A673 (cell line): Measurements from ENCODE around the gene CRNKL1. TPM values are rescaled to one million over a fixed set of nuclear protein-coding genes. Genes with fewer than 3 reads are reported as not detected.

Source experiments
- BruUV-seq: library from RNA; stranded (reverse); fragments of 400-500 nt; replicated peaks from 2 replicates; lab custom pipeline; 2021; lab: Mats Ljungman, UMichigan
- CTCF ChIA-PET: fragments of 300-600 bp; sonication (Branson Sonifier 250); formaldehyde crosslinking; loops from one replicate; lab custom pipeline; 2022; ENCODE audit warnings: antibody characterized with exemption; lab: Charles Lee
- POLR2A ChIA-PET: fragments of 300-600 bp; sonication (Branson Sonifier 250); formaldehyde crosslinking; loops from one replicate; lab custom pipeline; 2022; ENCODE audit warnings: antibody characterized with exemption; ENCODE audit not compliant: low non-redundant PET; lab: Charles Lee
- DNase-seq: peaks from one replicate; pipeline ENCODE4 v3.0.0-alpha.2; 2015; ENCODE audit warnings: low spot score
- H3K27ac ChIP-seq: fragments of 200-600 bp; sonication (generic); 2 replicates; pipeline ENCODE4 v1.5.1; 2016; ENCODE audit warnings: mixed run types, low read depth, mild to moderate bottlenecking, mixed read lengths, antibody characterized with exemption, low read length; ENCODE audit not compliant: poor library complexity, severe bottlenecking
- H3K27me3 ChIP-seq: fragments of 200-600 bp; sonication (generic); replicated peaks from 2 replicates; pipeline ENCODE4 v1.6.1; 2017; ENCODE audit warnings: mixed run types, low read depth, mild to moderate bottlenecking, mixed read lengths, antibody characterized with exemption, low read length; ENCODE audit not compliant: insufficient read depth, poor library complexity
- H3K36me3 ChIP-seq: fragments of 200-600 bp; sonication (generic); 2 replicates; pipeline ENCODE4 v1.6.1; 2016; ENCODE audit warnings: mixed run types, mild to moderate bottlenecking, mixed read lengths, antibody characterized with exemption, low read length; ENCODE audit not compliant: insufficient read depth, poor library complexity, severe bottlenecking
- H3K4me1 ChIP-seq: fragments of 200-600 bp; sonication (generic); 2 replicates; pipeline ENCODE4 v1.6.1; 2017; ENCODE audit warnings: mixed run types, mild to moderate bottlenecking, mixed read lengths, antibody characterized with exemption, low read length; ENCODE audit not compliant: insufficient read depth, poor library complexity, severe bottlenecking
- H3K4me3 ChIP-seq: fragments of 200-600 bp; sonication (generic); 2 replicates; pipeline ENCODE4 v1.5.1; 2016; ENCODE audit warnings: low read depth, mixed run types, mild to moderate bottlenecking, mixed read lengths, low read length; ENCODE audit not compliant: poor library complexity, severe bottlenecking
- H3K9me3 ChIP-seq: fragments of 200-600 bp; sonication (generic); 2 replicates; pipeline ENCODE4 v1.6.1; 2016; ENCODE audit warnings: mixed run types, low read depth, mild to moderate bottlenecking, mixed read lengths, antibody characterized with exemption, low read length; ENCODE audit not compliant: poor library complexity, severe bottlenecking
- EZH2 ChIP-seq: fragments of 200-600 bp; sonication (generic); IDR thresholded peaks from 2 replicates; pipeline ENCODE4 v1.6.1; 2017; ENCODE audit warnings: borderline replicate concordance, low read depth, mild to moderate bottlenecking, mixed read lengths, antibody characterized with exemption, low read length; ENCODE audit not compliant: poor library complexity, severe bottlenecking
- intact Hi-C: fragments of 100-400 bp; cut with micrococcal nuclease; formaldehyde crosslinking; loops from one replicate; pipeline ENCODE4 v1.10.0; 2022; ENCODE audit not compliant: unreplicated experiment
- total RNA-seq: library from RNA; stranded (reverse); gene quantifications from 2 replicates; pipeline ENCODE4 v1.2.3, GENCODE V29; 2021
- TF ChIP-seq, protein P1 (sequence below): fragments of 300-800, 200-600 bp; sonication (generic); conservative IDR thresholded peaks from 2 replicates; pipeline ENCODE4 v1.5.1; 2017; ENCODE audit warnings: low read depth, mild to moderate bottlenecking, antibody characterized with exemption, low read length, moderate library complexity, mixed read lengths

The CRNKL1 gene
- total RNA-seq, 1 experiment from 2014 or later, result 25.1 TPM

DNA sequence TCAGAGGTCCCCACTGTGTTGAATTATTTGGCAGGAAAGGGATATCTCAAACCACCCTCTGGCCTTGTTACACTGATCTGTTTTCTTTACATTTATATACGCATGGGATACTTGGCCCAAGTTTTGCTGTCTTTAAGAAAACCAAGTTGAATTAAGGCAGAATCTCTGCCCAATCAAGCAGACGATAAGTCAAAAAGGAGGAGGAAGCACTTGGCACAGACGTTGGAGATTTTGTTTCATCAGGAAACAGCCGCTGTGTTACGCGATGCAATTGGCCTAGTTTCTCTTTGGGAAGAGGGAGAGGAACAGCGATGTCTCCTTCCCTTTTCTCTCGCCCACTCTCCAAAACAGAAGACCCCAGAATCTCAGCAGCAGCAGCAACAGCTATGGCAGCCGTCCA, 55.3 kb downstream of the CRNKL1 start:
- POLR2A ChIA-PET, result no interaction called here
- CTCF ChIA-PET, result no interaction called here
- H3K36me3 ChIP-seq, result no peaks in the 10 kb centered on the region

DNA sequence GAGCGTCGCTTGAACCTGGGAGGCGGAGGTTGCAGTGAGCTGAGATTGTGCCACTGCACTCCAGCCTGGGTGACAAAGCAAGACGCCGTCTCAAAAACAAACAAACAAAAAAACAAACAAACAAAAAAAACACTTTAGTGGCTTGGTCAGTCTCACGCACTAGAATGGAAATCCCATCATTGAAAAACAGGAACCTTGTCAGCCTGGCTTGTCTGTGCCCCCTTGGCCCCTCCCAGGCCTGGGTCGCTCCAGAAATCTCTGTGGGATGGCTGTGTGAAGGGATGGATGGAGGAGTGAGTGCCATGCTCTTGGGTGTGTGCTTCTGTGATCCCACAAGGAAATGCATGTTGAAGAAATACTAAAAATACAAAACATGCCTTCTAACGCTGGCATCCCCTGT, 56.0 kb downstream of the CRNKL1 start:
- no peak overlapping the region for H3K27ac ChIP-seq
- intact Hi-C loops, result no loop called here
- no peak for TF ChIP-seq EZH2
- TF ChIP-seq, protein P1, sequence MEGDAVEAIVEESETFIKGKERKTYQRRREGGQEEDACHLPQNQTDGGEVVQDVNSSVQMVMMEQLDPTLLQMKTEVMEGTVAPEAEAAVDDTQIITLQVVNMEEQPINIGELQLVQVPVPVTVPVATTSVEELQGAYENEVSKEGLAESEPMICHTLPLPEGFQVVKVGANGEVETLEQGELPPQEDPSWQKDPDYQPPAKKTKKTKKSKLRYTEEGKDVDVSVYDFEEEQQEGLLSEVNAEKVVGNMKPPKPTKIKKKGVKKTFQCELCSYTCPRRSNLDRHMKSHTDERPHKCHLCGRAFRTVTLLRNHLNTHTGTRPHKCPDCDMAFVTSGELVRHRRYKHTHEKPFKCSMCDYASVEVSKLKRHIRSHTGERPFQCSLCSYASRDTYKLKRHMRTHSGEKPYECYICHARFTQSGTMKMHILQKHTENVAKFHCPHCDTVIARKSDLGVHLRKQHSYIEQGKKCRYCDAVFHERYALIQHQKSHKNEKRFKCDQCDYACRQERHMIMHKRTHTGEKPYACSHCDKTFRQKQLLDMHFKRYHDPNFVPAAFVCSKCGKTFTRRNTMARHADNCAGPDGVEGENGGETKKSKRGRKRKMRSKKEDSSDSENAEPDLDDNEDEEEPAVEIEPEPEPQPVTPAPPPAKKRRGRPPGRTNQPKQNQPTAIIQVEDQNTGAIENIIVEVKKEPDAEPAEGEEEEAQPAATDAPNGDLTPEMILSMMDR, result no peak
- no TSS peak for BruUV-seq
- ChIA-PET CTCF (no interaction called here), POLR2A (no interaction called here)
- H3K4me1 ChIP-seq, result peaks cover 49% of the 10 kb centered on the region
- no peak for DNase-seq
- H3K27me3 ChIP-seq, result no peaks in the 10 kb centered on the region
- H3K36me3 ChIP-seq, result no peaks in the 10 kb centered on the region
- H3K4me3 ChIP-seq, result no peak overlapping the region
- no peaks in the 10 kb centered on the region for H3K9me3 ChIP-seq

More for the DNA sequence above, 55.3 kb downstream of the CRNKL1 start:
- TF ChIP-seq EZH2, result no peak
- TF ChIP-seq, protein P1, result no peak
- Histone ChIP-seq H3K9me3 (no peaks in the 10 kb centered on the region), H3K27me3 (no peaks in the 10 kb centered on the region), H3K4me1 (peaks cover 48% of the 10 kb centered on the region), H3K27ac (no peak overlapping the region), H3K4me3 (no peak overlapping the region)
- BruUV-seq, result no TSS peak
- intact Hi-C loops, result no loop called here
- no peak for DNase-seq

DNA sequence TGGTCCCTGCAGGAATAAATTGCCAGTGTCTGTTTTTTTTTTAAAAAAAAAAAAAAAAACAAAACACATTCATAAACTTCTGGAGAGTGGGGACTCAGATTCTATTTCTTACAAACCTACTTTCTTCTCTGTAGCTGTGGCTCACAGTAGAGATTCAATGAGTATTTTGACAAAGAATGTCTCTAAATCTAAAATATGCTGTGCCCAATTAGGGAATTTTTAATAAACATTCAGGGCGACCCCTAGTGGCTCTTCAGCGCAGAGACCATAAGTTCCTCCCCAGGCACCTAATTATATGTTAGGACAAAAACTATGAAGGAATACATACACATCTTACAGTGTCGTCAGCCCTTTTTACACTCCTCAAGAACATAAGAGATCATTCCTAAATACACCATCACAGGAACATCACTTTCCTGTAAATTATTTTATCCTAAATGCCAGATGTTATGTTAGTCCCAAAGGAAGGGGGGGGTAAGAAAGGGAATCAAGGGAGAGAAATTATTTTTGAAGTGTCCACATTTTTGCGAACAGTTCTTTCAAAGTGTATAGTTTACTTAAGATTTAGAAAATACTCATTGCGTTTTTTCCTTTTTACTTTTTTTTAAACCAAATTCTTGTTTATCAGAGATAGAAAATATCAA, 56.9 kb downstream of the CRNKL1 start:
- Histone ChIP-seq H3K27ac (no peak overlapping the region), H3K4me3 (no peak overlapping the region), H3K9me3 (no peaks in the 10 kb centered on the region), H3K4me1 (peaks cover 57% of the 10 kb centered on the region), H3K27me3 (no peaks in the 10 kb centered on the region), H3K36me3 (no peaks in the 10 kb centered on the region)
- POLR2A ChIA-PET, result no interaction called here
- peak; percentile 83 for DNase-seq
- TF ChIP-seq, protein P1, result peak; percentile 91
- TF ChIP-seq EZH2, result no peak
- CTCF ChIA-PET, result interaction anchor here (0.7 kb wide), 1 partner anchor 456 kb away, joined by 7 read pairs; no protein-coding TSS in a partner anchor
- no TSS peak for BruUV-seq
- intact Hi-C loops, result loop anchor here (1.0 kb wide), 2 partner anchors 210 to 303 kb away; no protein-coding TSS in a partner anchor
